Measurements from ENCODE around the gene RMI2.

Gene RMI2

GRCh38 chr16:11318817-11319216 is 26.4 kb upstream of the RMI2 start:
- TF ChIP-seq GATA2 (IDR thresholded peaks at IDR 0.05; ENCODE audit: low read depth, low read length) (no peak), GATA3 (IDR thresholded peaks at IDR 0.05; ENCODE audit: low read depth, low read length) (no peak)

GRCh38 chr16:11319529-11320146 is 25.6 kb upstream of the RMI2 start:
- no peak for TF ChIP-seq GATA2 (IDR thresholded peaks at IDR 0.05; ENCODE audit: low read depth, low read length)
- TF ChIP-seq GATA3 (IDR thresholded peaks at IDR 0.05; ENCODE audit: low read depth, low read length), result no peak

DNA sequence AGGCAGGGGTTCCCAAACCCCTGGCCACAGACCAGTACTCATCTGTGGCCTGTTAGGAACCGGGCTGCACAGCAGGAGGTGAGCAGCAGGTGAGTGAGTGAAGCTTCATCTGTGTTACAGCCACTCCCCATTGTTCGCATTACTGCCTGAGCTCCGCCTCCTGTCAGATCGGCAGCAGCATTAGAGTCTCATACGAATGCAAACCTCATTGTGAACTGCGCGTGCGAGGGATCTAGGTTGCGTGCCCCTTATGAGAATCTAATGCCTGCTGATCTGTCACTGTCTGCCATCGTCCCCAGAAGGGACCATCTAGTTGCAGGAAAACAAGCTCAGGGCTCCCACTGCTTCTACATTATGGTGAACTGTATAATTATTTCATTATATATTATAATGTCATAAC is 25.1 kb upstream of the RMI2 start:
- TF ChIP-seq GATA2 (IDR thresholded peaks at IDR 0.05; ENCODE audit: low read depth, low read length) (no peak), GATA3 (IDR thresholded peaks at IDR 0.05; ENCODE audit: low read depth, low read length) (no peak)

GRCh38 chr16:11321662-11322061 is 23.6 kb upstream of the RMI2 start:
- TF ChIP-seq GATA3 (IDR thresholded peaks at IDR 0.05; ENCODE audit: low read depth, low read length) (no peak), GATA2 (IDR thresholded peaks at IDR 0.05; ENCODE audit: low read depth, low read length) (no peak)

DNA sequence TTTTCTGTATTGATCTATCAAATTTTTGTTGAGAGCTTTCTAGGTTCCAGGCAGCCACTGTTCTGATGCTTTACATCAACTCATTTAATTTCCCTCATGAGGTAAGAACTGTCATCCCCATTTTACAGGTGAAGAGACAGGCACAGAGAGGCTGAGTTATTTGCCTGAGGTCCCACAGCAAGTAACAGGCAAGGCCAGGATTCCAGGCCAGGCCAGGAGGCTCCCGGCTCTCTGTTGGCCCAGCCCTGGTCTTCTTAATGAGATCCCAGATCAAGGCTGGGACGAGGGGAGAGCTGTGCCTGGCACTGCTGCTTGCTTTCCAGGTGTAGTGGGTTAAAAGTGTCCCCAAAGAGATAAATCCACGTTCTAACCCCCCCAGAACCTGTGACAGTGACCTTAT is 22.4 kb upstream of the RMI2 start:
- TF ChIP-seq GATA3 (IDR thresholded peaks at IDR 0.05; ENCODE audit: low read depth, low read length) (no peak), GATA2 (IDR thresholded peaks at IDR 0.05; ENCODE audit: low read depth, low read length) (no peak)

- TF ChIP-seq GATA2 (IDR thresholded peaks at IDR 0.05; ENCODE audit: low read depth, low read length) (no peak), GATA3 (IDR thresholded peaks at IDR 0.05; ENCODE audit: low read depth, low read length) (no peak)
These were observed 21.5 kb upstream of the RMI2 start for GRCh38 chr16:11323551-11324336.

- no peak for TF ChIP-seq GATA3 (IDR thresholded peaks at IDR 0.05; ENCODE audit: low read depth, low read length)
- no peak for TF ChIP-seq GATA2 (IDR thresholded peaks at IDR 0.05; ENCODE audit: low read depth, low read length)
These were observed 19.7 kb upstream of the RMI2 start for GRCh38 chr16:11325404-11326083.

GRCh38 chr16:11326084-11326736 is 19.0 kb upstream of the RMI2 start:
- no peak for TF ChIP-seq GATA2 (IDR thresholded peaks at IDR 0.05; ENCODE audit: low read depth, low read length)
- no peak for TF ChIP-seq GATA3 (IDR thresholded peaks at IDR 0.05; ENCODE audit: low read depth, low read length)

- TF ChIP-seq GATA2 (IDR thresholded peaks at IDR 0.05; ENCODE audit: low read depth, low read length), result no peak
- no peak for TF ChIP-seq GATA3 (IDR thresholded peaks at IDR 0.05; ENCODE audit: low read depth, low read length)
These were observed 18.5 kb upstream of the RMI2 start for GRCh38 chr16:11326737-11327276.

- TF ChIP-seq GATA3 (IDR thresholded peaks at IDR 0.05; ENCODE audit: low read depth, low read length), result no peak
- no peak for TF ChIP-seq GATA2 (IDR thresholded peaks at IDR 0.05; ENCODE audit: low read depth, low read length)
These were observed 17.7 kb upstream of the RMI2 start for GRCh38 chr16:11327277-11328171.

GRCh38 chr16:11328172-11329070 is 16.8 kb upstream of the RMI2 start:
- no peak for TF ChIP-seq GATA3 (IDR thresholded peaks at IDR 0.05; ENCODE audit: low read depth, low read length)
- no peak for TF ChIP-seq GATA2 (IDR thresholded peaks at IDR 0.05; ENCODE audit: low read depth, low read length)

- TF ChIP-seq GATA2 (IDR thresholded peaks at IDR 0.05; ENCODE audit: low read depth, low read length) (no peak), GATA3 (IDR thresholded peaks at IDR 0.05; ENCODE audit: low read depth, low read length) (no peak)
These were observed 16.2 kb upstream of the RMI2 start for GRCh38 chr16:11329071-11329491.

All from SH-SY5Y (cell line).